Measurements from ENCODE around the gene TENT5C.

TENT5C gene

DNA sequence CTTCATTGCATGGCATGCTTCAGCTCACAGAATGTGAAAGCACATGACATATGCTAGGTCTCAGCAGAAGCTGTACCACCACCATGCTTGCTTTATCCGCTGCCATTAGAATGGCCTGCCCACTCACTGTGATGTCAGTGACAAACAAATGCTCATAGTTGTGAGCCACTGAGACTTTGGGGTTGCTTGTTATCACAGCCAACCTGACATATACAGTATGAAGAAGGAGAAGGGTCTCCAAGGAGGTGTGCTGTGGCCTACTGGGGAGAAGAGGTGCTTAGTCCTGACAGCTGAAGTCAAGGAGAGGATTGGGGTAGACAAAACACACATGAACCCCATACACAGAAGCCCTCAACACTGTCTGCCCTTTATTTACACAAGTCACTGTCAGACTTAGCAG is 19.5 kb upstream of the TENT5C start:
- POLR2A ChIA-PET, result no interaction called here
- DNase-seq (ENCODE audit: low read depth, low spot score), result no peak
- no peak overlapping the region for H3K4me3 ChIP-seq (ENCODE audit: low read depth, low read length)
- TF ChIP-seq, protein P1, sequence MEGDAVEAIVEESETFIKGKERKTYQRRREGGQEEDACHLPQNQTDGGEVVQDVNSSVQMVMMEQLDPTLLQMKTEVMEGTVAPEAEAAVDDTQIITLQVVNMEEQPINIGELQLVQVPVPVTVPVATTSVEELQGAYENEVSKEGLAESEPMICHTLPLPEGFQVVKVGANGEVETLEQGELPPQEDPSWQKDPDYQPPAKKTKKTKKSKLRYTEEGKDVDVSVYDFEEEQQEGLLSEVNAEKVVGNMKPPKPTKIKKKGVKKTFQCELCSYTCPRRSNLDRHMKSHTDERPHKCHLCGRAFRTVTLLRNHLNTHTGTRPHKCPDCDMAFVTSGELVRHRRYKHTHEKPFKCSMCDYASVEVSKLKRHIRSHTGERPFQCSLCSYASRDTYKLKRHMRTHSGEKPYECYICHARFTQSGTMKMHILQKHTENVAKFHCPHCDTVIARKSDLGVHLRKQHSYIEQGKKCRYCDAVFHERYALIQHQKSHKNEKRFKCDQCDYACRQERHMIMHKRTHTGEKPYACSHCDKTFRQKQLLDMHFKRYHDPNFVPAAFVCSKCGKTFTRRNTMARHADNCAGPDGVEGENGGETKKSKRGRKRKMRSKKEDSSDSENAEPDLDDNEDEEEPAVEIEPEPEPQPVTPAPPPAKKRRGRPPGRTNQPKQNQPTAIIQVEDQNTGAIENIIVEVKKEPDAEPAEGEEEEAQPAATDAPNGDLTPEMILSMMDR (IDR thresholded peaks at IDR 0.05; ENCODE audit: insufficient read depth, low read length, missing control alignments), result no peak
- CTCF ChIA-PET, result no interaction called here

DNA sequence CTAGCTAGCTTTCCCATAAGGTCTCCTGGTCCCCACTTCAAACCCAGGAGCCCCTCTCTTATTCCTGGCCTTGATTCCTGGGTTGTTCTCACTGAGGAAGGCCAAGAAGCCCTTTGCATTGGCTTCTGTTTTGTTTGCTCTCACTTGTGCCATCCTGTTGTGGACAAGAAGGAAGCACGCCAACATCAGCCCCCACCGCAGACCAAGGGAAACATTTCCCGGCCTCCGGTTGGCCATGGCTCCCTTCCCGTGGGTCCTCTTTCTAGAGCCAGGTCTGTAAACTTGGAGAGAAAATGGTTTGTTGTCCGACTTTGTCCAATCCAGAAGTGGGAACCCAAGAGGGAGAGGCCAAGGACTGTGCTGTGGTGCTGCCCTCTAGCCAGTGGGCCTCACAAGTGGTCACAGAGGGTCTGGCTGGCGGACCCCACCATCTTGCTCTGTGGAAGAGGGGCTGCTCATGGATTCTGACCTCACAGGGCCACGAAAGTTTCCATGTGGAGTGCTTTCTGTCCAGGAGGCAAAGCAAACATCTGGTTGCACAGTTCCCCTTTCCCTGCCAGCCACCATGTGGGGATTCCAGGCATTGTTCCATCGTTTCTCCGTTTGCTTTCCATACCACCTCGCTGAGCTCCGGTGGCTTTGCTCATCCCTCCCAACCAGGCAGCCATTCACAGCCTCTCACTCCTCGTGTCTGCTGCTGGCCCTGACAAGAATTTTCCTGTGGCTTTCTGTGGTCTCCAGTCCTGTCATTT is 18.9 kb upstream of the TENT5C start:
- H3K4me3 ChIP-seq (ENCODE audit: low read depth, low read length), result no peak overlapping the region
- DNase-seq (ENCODE audit: low read depth, low spot score), result no peak
- POLR2A ChIA-PET, result no interaction called here
- CTCF ChIA-PET, result interaction anchor here (1.3 to 2.2 kb wide), 2 partner anchors 51 to 171 kb away, joined by 4 to 9 read pairs; no protein-coding TSS in a partner anchor
- TF ChIP-seq, protein P1 (IDR thresholded peaks at IDR 0.05; ENCODE audit: insufficient read depth, low read length, missing control alignments), result no peak

DNA sequence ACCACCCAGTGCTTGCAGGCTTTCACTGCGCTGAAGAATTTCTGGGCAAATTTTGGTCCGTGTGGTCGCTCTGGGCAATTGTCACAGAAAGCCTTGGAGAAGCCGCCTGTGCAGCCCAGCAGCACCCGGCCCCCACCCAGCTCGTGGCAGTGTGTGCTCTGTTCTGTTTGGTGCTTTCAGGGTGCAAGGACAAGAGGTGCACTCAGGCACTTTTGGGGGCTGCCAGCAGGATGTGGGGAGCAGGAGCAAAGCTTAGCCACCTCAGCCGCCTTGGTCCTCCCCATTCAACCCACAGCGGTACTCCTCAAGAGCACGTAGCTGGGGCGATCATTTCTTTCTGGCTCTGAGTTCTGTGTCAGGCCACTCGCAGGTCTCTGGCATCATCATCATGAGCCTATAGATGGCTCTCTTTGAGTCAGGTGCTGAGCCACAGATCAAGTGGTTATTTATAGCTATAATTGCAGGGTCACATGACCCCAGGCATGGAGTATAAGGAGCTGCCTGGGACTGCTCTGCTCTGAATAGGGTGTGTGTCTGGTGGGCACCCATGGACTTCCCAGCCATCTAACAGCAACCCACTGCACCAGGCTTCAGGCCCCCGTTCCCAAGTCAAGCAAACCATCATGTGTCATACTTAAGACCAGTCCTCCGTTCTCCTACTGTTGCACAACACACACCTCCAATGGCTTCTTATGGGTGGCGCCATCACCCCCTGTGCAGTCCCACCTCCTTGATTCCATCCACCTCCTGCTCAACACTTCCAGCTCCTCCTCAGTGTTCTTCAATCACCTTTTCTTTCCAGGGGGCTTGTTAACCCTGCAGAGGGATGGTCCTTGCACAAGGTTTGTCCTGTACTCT is 18.1 kb upstream of the TENT5C start:
- POLR2A ChIA-PET, result no interaction called here
- DNase-seq (ENCODE audit: low read depth, low spot score), result no peak
- TF ChIP-seq, protein P1 (IDR thresholded peaks at IDR 0.05; ENCODE audit: insufficient read depth, low read length, missing control alignments), result no peak
- CTCF ChIA-PET, result interaction anchor here (0.7 to 2.2 kb wide), 4 partner anchors 46 to 307 kb away, joined by 3 to 9 read pairs (median 4); no protein-coding TSS in a partner anchor
- H3K4me3 ChIP-seq (ENCODE audit: low read depth, low read length), result no peak overlapping the region

DNA sequence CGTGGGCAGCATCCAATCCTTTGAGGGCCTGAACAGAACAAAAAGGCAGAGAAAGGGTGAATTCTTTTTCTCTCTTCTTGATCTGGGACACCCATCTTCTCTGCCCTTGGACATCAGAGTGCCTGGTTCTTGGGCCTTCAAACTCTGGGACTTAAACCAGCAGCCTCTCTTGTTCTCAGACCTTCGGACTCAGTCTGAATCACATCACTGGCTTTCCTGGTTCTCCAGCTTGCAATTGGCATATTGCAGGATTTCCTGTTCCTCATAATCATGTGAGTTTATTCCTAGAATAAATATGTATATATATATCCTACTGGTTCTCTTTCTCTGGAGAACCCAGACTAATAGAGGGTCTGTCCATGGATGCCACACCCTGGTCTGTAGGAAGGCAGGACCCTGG is 16.3 kb upstream of the TENT5C start:
- ChIA-PET POLR2A (no interaction called here), CTCF (interaction anchor here (1.5 kb wide), 1 partner anchor 166 kb away, joined by 3 read pairs; no protein-coding TSS in a partner anchor)
- H3K4me3 ChIP-seq (ENCODE audit: low read depth, low read length), result no peak overlapping the region
- TF ChIP-seq, protein P1 (IDR thresholded peaks at IDR 0.05; ENCODE audit: insufficient read depth, low read length, missing control alignments), result no peak
- no peak for DNase-seq (ENCODE audit: low read depth, low spot score)

DNA sequence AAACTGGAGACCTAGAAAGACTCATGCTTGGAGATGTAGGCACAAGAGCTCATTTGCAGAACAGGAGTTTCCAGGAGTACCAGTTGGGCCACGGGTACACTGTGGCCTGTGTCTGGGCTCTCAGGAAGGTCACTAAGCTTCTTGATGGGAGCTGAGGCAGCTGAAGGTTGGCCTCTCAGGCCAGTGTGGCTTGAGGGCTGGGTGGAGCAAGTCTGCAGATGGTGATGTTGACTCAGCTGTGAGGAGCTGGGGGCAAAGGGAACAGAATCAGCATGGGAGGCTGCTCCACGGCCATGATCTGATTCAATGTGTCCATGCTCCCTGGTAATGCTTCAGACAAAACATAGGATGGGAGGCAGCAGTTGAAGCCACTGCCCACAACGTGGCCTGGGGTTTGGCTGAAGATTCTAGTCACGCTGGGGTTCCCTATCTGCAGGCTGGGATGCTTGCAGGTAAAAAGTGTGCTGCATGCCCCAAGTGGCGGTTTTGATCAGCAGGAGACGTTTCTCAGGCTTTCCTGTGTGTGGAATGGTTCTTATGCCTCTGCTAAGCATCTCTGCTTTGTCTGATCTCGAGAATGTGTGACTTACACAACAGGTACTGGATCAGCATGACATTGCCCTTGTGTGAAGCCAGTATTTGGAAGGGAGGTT is 15.4 kb upstream of the TENT5C start:
- ChIA-PET CTCF (interaction anchor here (1.0 to 1.5 kb wide), 2 partner anchors 55 to 165 kb away, joined by 3 to 5 read pairs; no protein-coding TSS in a partner anchor), POLR2A (no interaction called here)
- TF ChIP-seq, protein P1 (IDR thresholded peaks at IDR 0.05; ENCODE audit: insufficient read depth, low read length, missing control alignments), result no peak
- DNase-seq (ENCODE audit: low read depth, low spot score), result no peak
- H3K4me3 ChIP-seq (ENCODE audit: low read depth, low read length), result no peak overlapping the region

All from AG04449 (cell line).